ENCODE measurements around the gene FNDC10. TPM values are rescaled to one million over a fixed set of nuclear protein-coding genes. Genes with fewer than 3 reads are reported as not detected.

Gene FNDC10
- total RNA-seq, 1 experiment from 2014 or later, result 15.2 TPM

DNA sequence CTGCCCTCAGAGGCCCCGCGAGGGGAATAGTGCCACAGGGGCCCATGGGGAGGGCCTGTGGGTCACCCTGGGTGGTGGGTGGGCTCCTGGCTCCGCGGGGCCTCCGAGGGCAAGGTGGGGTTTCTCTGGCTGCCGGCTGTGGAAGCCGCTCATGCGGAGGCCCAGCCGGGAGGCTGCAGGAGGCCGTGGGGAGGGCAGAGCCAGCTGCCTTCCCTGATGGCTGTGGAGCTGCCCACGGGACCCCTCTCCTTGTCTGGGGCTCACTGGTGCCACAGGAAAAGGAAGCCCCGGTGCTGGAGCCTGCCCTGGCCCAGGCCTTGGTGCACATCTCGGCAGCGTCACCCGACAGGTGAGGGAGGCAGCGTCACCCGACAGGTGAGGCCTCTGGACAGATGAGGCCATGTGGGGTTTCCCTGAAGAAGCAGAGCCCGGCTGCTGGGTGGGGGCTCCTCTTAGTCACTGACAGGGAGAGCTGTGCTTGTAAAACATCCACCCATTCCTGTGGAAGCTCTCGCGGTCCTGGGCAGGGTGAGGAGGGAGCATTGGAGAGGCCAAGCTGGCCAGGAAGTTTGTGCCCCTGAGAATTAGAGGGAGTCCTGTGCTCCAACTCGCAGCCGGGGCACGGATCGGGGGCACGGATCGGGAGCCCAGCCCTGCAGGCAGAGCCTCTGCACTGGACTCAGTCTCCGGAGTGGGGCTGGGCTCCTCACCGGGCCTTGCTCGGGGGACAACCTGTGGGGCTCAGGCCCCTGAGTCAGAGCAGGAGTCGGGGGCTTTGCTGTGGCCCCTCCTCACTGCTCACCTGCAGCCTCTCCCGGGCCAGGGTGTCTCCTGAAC lies 21.5 kb upstream of the FNDC10 start:
- TF ChIP-seq, protein P1, sequence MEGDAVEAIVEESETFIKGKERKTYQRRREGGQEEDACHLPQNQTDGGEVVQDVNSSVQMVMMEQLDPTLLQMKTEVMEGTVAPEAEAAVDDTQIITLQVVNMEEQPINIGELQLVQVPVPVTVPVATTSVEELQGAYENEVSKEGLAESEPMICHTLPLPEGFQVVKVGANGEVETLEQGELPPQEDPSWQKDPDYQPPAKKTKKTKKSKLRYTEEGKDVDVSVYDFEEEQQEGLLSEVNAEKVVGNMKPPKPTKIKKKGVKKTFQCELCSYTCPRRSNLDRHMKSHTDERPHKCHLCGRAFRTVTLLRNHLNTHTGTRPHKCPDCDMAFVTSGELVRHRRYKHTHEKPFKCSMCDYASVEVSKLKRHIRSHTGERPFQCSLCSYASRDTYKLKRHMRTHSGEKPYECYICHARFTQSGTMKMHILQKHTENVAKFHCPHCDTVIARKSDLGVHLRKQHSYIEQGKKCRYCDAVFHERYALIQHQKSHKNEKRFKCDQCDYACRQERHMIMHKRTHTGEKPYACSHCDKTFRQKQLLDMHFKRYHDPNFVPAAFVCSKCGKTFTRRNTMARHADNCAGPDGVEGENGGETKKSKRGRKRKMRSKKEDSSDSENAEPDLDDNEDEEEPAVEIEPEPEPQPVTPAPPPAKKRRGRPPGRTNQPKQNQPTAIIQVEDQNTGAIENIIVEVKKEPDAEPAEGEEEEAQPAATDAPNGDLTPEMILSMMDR (conservative IDR thresholded peaks at IDR 0.05), result no peak
- H3K36me3 Mint-ChIP-seq (ENCODE audit: insufficient read depth in 1 of 3, low read depth in 3 of 3), result peaks cover 2 to 8% (median 6%) of the 10 kb centered on the region in 3 experiments; a peak in 6 of 7 replicates
- no peak overlapping the region for H3K4me3 Mint-ChIP-seq
- no peak overlapping the region for H3K18ac ChIP-seq (ENCODE audit: insufficient read length, low read depth, low read length)
- H4K91ac ChIP-seq (ENCODE audit: insufficient read length, low read depth, low read length), result no peak overlapping the region
- H2BK20ac ChIP-seq (ENCODE audit: low read depth, low read length, poor library complexity, severe bottlenecking), result no peak overlapping the region
- H3K4me1 Mint-ChIP-seq, result peaks cover 2% of the 10 kb centered on the region in 2 experiments; a peak in 2 of 4 replicates
- H4K5ac ChIP-seq (ENCODE audit: insufficient read length, low read depth, low read length), result no peak overlapping the region
- no peaks in the 10 kb centered on the region for H3K27me3 ChIP-seq (ENCODE audit: insufficient read depth, low read length)
- no CpG with 5 or more reads among the region's 31 CpGs for WGBS (ENCODE audit: extremely low coverage, insufficient read length, low lambda C conversion rate)
- no peak overlapping the region for H2BK15ac ChIP-seq (ENCODE audit: low read depth, low read length)
- DNase-seq, result no peak
- no peak overlapping the region for H2BK120ac ChIP-seq (ENCODE audit: low read depth, low read length, poor library complexity, severe bottlenecking)
- no peaks in the 10 kb centered on the region for H3K79me2 ChIP-seq (ENCODE audit: insufficient read depth, low read length)
- H2AFZ ChIP-seq (ENCODE audit: low read length), result no peak overlapping the region
- no peaks in the 10 kb centered on the region; the same call in 1 of the 2 replicates for H3K27me3 Mint-ChIP-seq (ENCODE audit: low read depth)
- H3K9me3 Mint-ChIP-seq, result no peaks in the 10 kb centered on the region
- no peaks in the 10 kb centered on the region for H3K4me1 ChIP-seq (ENCODE audit: insufficient read depth, low read length)
- no peak overlapping the region for H3K4ac ChIP-seq (ENCODE audit: low read depth, low read length)
- no peak overlapping the region for H3K27ac Mint-ChIP-seq
- H2BK5ac ChIP-seq (ENCODE audit: insufficient read length, low read length), result no peak overlapping the region
- H3K27ac ChIP-seq (ENCODE audit: insufficient read length, low read depth, low read length), result no peak overlapping the region
- H4K8ac ChIP-seq (replicated peaks; ENCODE audit: insufficient read length, low read depth, low read length), result no peak overlapping the region
- H3K14ac ChIP-seq (ENCODE audit: insufficient read depth, low read length), result no peak overlapping the region; the same call in 1 of the 2 replicates
- H3T11ph ChIP-seq (ENCODE audit: low read length), result no peak overlapping the region
- H3K23ac ChIP-seq (ENCODE audit: insufficient read length, low read depth, low read length), result no peak overlapping the region
- H4K20me1 ChIP-seq (ENCODE audit: control insufficient read depth, insufficient read depth, insufficient read length), result no peaks in the 10 kb centered on the region
- H2AK5ac ChIP-seq (ENCODE audit: insufficient read length, low read length), result no peak overlapping the region
- H3K9ac ChIP-seq (ENCODE audit: extremely low read depth, insufficient read length, low read length), result no peak overlapping the region
- H3K56ac ChIP-seq (ENCODE audit: insufficient read length, low read depth, low read length), result no peak overlapping the region
- H3K79me1 ChIP-seq (ENCODE audit: insufficient read depth, low read depth, low read length, poor library complexity, severe bottlenecking), result no peaks in the 10 kb centered on the region
- H3K9me3 ChIP-seq (ENCODE audit: control insufficient read depth, low read depth, low read length), result no peaks in the 10 kb centered on the region
- H3K23me2 ChIP-seq (ENCODE audit: insufficient read length, low read depth, low read length, poor library complexity, severe bottlenecking), result peaks cover 5% of the 10 kb centered on the region
- no peak overlapping the region for H3K4me2 ChIP-seq (ENCODE audit: insufficient read depth, insufficient read length, low read length)
- H2BK12ac ChIP-seq (ENCODE audit: insufficient read length, low read depth, low read length), result no peak overlapping the region
